Epithelial cell of esophagus (primary cell): ENCODE data around the gene ZNF415.
A peak's percentile ranks its signal among the peaks of the same experiment; 100 is the strongest.
"Not testable (repeated sequence)": the region's sequence is repeated elsewhere in the genome, so short reads cannot be mapped to it uniquely, and the experiment has no call there.

ENCODE experiments used
- DNase-seq: peaks from one replicate; pipeline ENCODE4 v3.0.0; 2010; ENCODE audit warnings: low read depth
- H3K4me3 ChIP-seq: 2 replicates; pipeline ENCODE4 v1.5.1; 2011; ENCODE audit warnings: mild to moderate bottlenecking, low read length, control low read depth
- CTCF ChIP-seq: IDR thresholded peaks from 2 replicates; pipeline ENCODE4 v1.5.1; 2011; ENCODE audit warnings: low read depth, mild to moderate bottlenecking, low read length, control low read depth, inconsistent platforms; ENCODE audit not compliant: insufficient read depth; ENCODE audit errors: missing control alignments

The ZNF415 gene

DNA sequence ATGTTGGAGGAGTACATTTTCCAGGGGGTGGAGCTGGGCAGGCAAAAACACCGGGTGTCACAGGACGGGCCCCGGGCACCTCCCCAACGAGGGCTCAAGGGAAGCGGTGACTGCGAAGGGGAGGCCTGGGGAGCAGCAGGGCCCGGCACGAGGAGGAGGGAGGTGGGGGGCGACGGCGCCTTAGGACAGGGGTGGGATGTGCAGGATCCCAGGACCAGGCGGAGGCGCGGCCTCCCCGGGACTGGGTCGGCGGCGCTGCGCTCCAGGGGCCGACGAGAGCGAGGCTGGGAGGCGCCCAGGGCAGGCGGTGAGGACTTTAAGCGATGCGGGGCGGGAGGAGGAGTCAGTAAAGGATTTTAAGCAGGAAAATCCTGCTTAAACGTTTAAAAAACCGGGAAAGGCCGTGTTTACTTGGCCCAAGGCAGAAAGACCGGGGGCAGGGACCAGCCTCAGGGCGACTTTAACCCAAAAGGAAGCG is 29.9 kb downstream of the ZNF415 start:
- peak overlapping the region; percentile 96 for H3K4me3 ChIP-seq
- no peak for TF ChIP-seq CTCF
- DNase-seq = peak; percentile 47

GRCh38 chr19:53102206-53102755 is 30.4 kb downstream of the ZNF415 start:
- no peak for TF ChIP-seq CTCF
- H3K4me3 ChIP-seq = peak overlapping the region; percentile 96
- DNase-seq = no peak

GRCh38 chr19:53101518-53101917 is 31.2 kb downstream of the ZNF415 start:
- TF ChIP-seq CTCF = no peak
- peak; percentile 24 for DNase-seq
- peak overlapping the region; percentile 96 for H3K4me3 ChIP-seq

- not testable (repeated sequence) for DNase-seq, H3K4me3 ChIP-seq
Measured at GRCh38 chr19:53098570-53098969, 34.1 kb downstream of the ZNF415 start.

DNA sequence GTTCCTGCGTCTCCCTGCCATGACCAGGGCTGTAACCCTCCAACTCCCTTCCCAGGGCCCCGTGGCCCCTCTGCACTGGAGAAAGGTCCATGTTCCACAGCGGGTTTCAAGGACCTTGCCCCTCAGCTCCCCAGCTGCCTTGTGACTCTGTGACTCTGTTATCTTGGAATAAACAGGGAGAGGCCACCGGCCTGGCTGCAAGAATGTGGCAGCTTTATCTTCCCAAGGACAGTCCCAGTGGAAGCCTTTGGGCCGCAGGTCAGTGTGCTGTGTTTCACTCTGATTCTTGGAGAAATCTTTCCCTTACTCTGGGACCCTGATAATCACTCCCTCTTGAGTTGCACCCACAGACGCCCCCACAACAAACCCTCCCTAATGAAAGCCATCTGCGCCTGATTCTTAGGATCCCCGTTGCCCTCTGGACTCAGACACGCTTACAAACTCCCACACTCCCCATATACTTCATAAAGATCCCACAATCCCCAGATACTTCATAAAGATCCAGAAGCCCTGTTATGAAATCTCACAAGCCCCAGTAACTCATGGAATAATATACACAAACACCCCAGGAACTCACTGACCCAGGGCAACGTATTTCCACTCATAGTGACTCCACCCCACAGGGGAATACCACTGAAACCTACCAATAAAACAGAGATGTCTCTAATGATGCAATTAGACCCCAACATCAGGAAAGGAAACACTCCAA is 35.6 kb downstream of the ZNF415 start:
- not testable (repeated sequence) for H3K4me3 ChIP-seq, DNase-seq

GRCh38 chr19:53096579-53096978 is 36.1 kb downstream of the ZNF415 start:
- not testable (repeated sequence) for DNase-seq, H3K4me3 ChIP-seq

- H3K4me3 ChIP-seq = no peak overlapping the region
- TF ChIP-seq CTCF = no peak
- no peak for DNase-seq
Measured at GRCh38 chr19:53094754-53095575, 37.7 kb downstream of the ZNF415 start.

GRCh38 chr19:53092723-53093122 is 40.0 kb downstream of the ZNF415 start:
- DNase-seq = no peak
- H3K4me3 ChIP-seq = no peak overlapping the region
- no peak for TF ChIP-seq CTCF
